CD4-positive, alpha-beta T cell (primary cell): ENCODE measurements around the gene FBL. TPM values are rescaled to one million over a fixed set of nuclear protein-coding genes. Genes with fewer than 3 reads are reported as not detected.
"Not testable (repeated sequence)": the region's sequence is repeated elsewhere in the genome, so short reads cannot be mapped to it uniquely, and the experiment has no call there.

ENCODE experiments used
- ATAC-seq: fragments of 200-7000 bp; cut with Tn5 transposase; one replicate; pipeline ENCODE4 v1.10.0; 2022; ENCODE audit warnings: mild to moderate bottlenecking; ENCODE audit not compliant: poor library complexity
- CTCF ChIA-PET: fragments of 350-600 bp; sonication (Branson Sonifier 250); formaldehyde crosslinking; loops from one replicate; lab custom pipeline; 2021; ENCODE audit warnings: antibody characterized with exemption, inconsistent platforms; lab: Charles Lee
- POLR2A ChIA-PET: fragments of 350-600 bp; sonication (Branson Sonifier 250); formaldehyde crosslinking; loops from one replicate; lab custom pipeline; 2021; ENCODE audit warnings: antibody characterized with exemption, inconsistent platforms; lab: Charles Lee
- DNase-seq, 14 experiments: peaks; one replicate each; pipeline ENCODE4 v3.0.0-alpha.2; 2013 to 2020; ENCODE audit warnings: mixed read lengths in 2 of 14
- H3K27ac ChIP-seq, 2 donors: one replicate each; pipeline versions ENCODE4 v1.5.1 to v1.7.0; 2013; ENCODE audit warnings: low read length in 2 of 2, low read depth in 1 of 2, mild to moderate bottlenecking in 1 of 2
- H3K27me3 ChIP-seq, 2 experiments: 1 replicate in 1 of 2; 2 replicates in 1 of 2; pipeline versions ENCODE4 v1.6.1 to v1.7.0; 2013; ENCODE audit warnings: low read length in 2 of 2, control low read depth in 1 of 2, mild to moderate bottlenecking in 1 of 2, moderate library complexity in 1 of 2; ENCODE audit not compliant: insufficient read depth in 2 of 2, control insufficient read depth in 1 of 2
- H3K36me3 ChIP-seq: one replicate; pipeline ENCODE4 v1.6.1; 2013; ENCODE audit warnings: low read length, control low read depth; ENCODE audit not compliant: insufficient read depth
- H3K4me1 ChIP-seq: one replicate; pipeline ENCODE4 v1.6.1; 2013; ENCODE audit warnings: low read length, control low read depth; ENCODE audit not compliant: insufficient read depth
- H3K4me3 ChIP-seq: one replicate; pipeline ENCODE4 v1.5.1; 2013; ENCODE audit warnings: mild to moderate bottlenecking, low read length, moderate library complexity
- H3K9me3 ChIP-seq, 2 experiments: 1 replicate in 1 of 2; 2 replicates in 1 of 2; pipeline versions ENCODE4 v1.6.1 to v1.7.0; 2013; ENCODE audit warnings: low read length in 2 of 2, mild to moderate bottlenecking in 2 of 2, control low read depth in 1 of 2, moderate library complexity in 1 of 2; ENCODE audit not compliant: control insufficient read depth in 1 of 2, insufficient read depth in 1 of 2
- H3K27ac Mint-ChIP-seq: one replicate; pipeline ENCODE4 v1.8.0; 2020; ENCODE audit warnings: mixed read lengths
- H3K27me3 Mint-ChIP-seq: one replicate; pipeline ENCODE4 v1.8.0; 2021; ENCODE audit warnings: mixed read lengths
- H3K36me3 Mint-ChIP-seq: one replicate; pipeline ENCODE4 v1.8.0; 2021; ENCODE audit warnings: low read depth, mixed read lengths
- H3K4me1 Mint-ChIP-seq: one replicate; pipeline ENCODE4 v1.8.0; 2021; ENCODE audit warnings: low read depth, mixed read lengths
- H3K4me3 Mint-ChIP-seq: one replicate; pipeline ENCODE4 v1.8.0; 2020; ENCODE audit warnings: mild to moderate bottlenecking, mixed read lengths
- H3K9me3 Mint-ChIP-seq: one replicate; pipeline ENCODE4 v1.8.0; 2020; ENCODE audit warnings: mixed read lengths
- CTCF ChIP-seq: fragments of 200-600 bp; IDR thresholded peaks from one replicate; pipeline ENCODE4 v1.8.0; 2022; ENCODE audit warnings: antibody characterized with exemption, mild to moderate bottlenecking
- intact Hi-C, 2 experiments: fragments of 100-400 bp; cut with DNase I in 1 of 2; cut with micrococcal nuclease in 1 of 2; formaldehyde crosslinking; loops; one replicate each; pipeline versions ENCODE4 v1.15.1 to v1.9.0; 2023 to 2025; cut with DNase I, micrococcal nuclease
- total RNA-seq, 174 experiments: library from RNA in 2 of 174; stranded (reverse) in 2 of 174; gene quantifications; one replicate each; pipeline ENCODE4 v1.2.3 and lab custom pipeline; 2021 to 2026

Gene FBL
- total RNA-seq, 2 experiments from 2014 or later: 267 to 287 TPM

- no peak for DNase-seq
- no peaks in the 10 kb centered on the region for H3K9me3 Mint-ChIP-seq
- H3K27me3 ChIP-seq: no peaks in the 10 kb centered on the region
- H3K36me3 Mint-ChIP-seq: peaks cover 33% of the 10 kb centered on the region
- no peak overlapping the region for H3K27ac Mint-ChIP-seq
- H3K4me3 ChIP-seq: no peak overlapping the region
- peaks cover 5% of the 10 kb centered on the region for H3K4me1 ChIP-seq
- no peaks in the 10 kb centered on the region for H3K4me1 Mint-ChIP-seq
- H3K36me3 ChIP-seq: no peaks in the 10 kb centered on the region
- intact Hi-C loops: no loop called here
- H3K27me3 Mint-ChIP-seq: no peaks in the 10 kb centered on the region
- H3K27ac ChIP-seq: no peak overlapping the region
- ATAC-seq: no peak
- ChIA-PET POLR2A (interaction anchor here (1.0 kb wide), 1 partner anchor 75 kb away, joined by 3 read pairs; no protein-coding TSS in a partner anchor), CTCF (no interaction called here)
- H3K4me3 Mint-ChIP-seq: no peak overlapping the region
- TF ChIP-seq CTCF: no peak
- no peaks in the 10 kb centered on the region for H3K9me3 ChIP-seq
Observed at GRCh38 chr19:39878398-39878797, 32.2 kb upstream of the FBL start.

GRCh38 chr19:39877982-39878381, 31.8 kb upstream of the FBL start:
- H3K9me3 ChIP-seq, H3K4me1 ChIP-seq, H3K4me1 Mint-ChIP-seq, H3K36me3 ChIP-seq, DNase-seq, H3K27ac ChIP-seq, H3K4me3 Mint-ChIP-seq, H3K4me3 ChIP-seq, H3K9me3 Mint-ChIP-seq, H3K27ac Mint-ChIP-seq, intact Hi-C loops, H3K27me3 ChIP-seq, CTCF ChIA-PET, ATAC-seq, H3K27me3 Mint-ChIP-seq: not testable (repeated sequence)
- POLR2A ChIA-PET: interaction anchor here (1.0 kb wide), 1 partner anchor 76 kb away, joined by 3 read pairs; no protein-coding TSS in a partner anchor
- H3K36me3 Mint-ChIP-seq: peaks cover 37% of the 10 kb centered on the region

GRCh38 chr19:39877488-39877887, 31.3 kb upstream of the FBL start:
- CTCF ChIA-PET, H3K4me1 ChIP-seq, H3K36me3 ChIP-seq, POLR2A ChIA-PET, ATAC-seq, intact Hi-C loops, H3K9me3 ChIP-seq, H3K4me3 ChIP-seq, H3K4me3 Mint-ChIP-seq, H3K27ac ChIP-seq, H3K27me3 ChIP-seq, H3K4me1 Mint-ChIP-seq, H3K27me3 Mint-ChIP-seq, H3K9me3 Mint-ChIP-seq, H3K27ac Mint-ChIP-seq: not testable (repeated sequence)
- peak in 5 of 14 experiments; percentile 23 to 63 (median 27) for DNase-seq
- H3K36me3 Mint-ChIP-seq: peaks cover 38% of the 10 kb centered on the region

- H3K27me3 ChIP-seq, CTCF ChIA-PET, ATAC-seq, H3K4me1 ChIP-seq, H3K27me3 Mint-ChIP-seq, H3K36me3 ChIP-seq, POLR2A ChIA-PET, H3K27ac ChIP-seq, H3K4me1 Mint-ChIP-seq, DNase-seq, intact Hi-C loops, H3K9me3 Mint-ChIP-seq, H3K9me3 ChIP-seq, H3K4me3 Mint-ChIP-seq, H3K27ac Mint-ChIP-seq, H3K4me3 ChIP-seq: not testable (repeated sequence)
- peaks cover 43% of the 10 kb centered on the region for H3K36me3 Mint-ChIP-seq
Observed at GRCh38 chr19:39876486-39876885, 30.3 kb upstream of the FBL start.

GRCh38 chr19:39875401-39875864, 29.3 kb upstream of the FBL start:
- CTCF ChIA-PET, H3K27ac ChIP-seq, H3K4me1 Mint-ChIP-seq, H3K4me3 Mint-ChIP-seq, H3K36me3 ChIP-seq, H3K9me3 Mint-ChIP-seq, H3K27ac Mint-ChIP-seq, H3K27me3 ChIP-seq, H3K27me3 Mint-ChIP-seq, intact Hi-C loops, H3K9me3 ChIP-seq, ATAC-seq, H3K4me1 ChIP-seq, DNase-seq, H3K4me3 ChIP-seq, POLR2A ChIA-PET: not testable (repeated sequence)
- H3K36me3 Mint-ChIP-seq: peaks cover 48% of the 10 kb centered on the region
